ENCODE measurements around the gene TNFRSF8.

Gene TNFRSF8

GRCh38 chr1:12094180-12094579, 31.1 kb downstream of the TNFRSF8 start:
- Histone ChIP-seq H3K4me2 (ENCODE audit: low read depth, low read length, poor library complexity, severe bottlenecking) (no peak overlapping the region), H3K36me3 (ENCODE audit: low read length) (no peaks in the 10 kb centered on the region), H3K9me3 (ENCODE audit: insufficient read depth, low read length) (no peaks in the 10 kb centered on the region), H3K9me2 (replicated peaks; ENCODE audit: insufficient read depth, low read length) (no peaks in the 10 kb centered on the region), H3K27me3 (ENCODE audit: low read length) (no peaks in the 10 kb centered on the region), H3K4me3 (ENCODE audit: insufficient read depth, low read length, poor library complexity, severe bottlenecking) (no peak overlapping the region), H3K9ac (ENCODE audit: low read length) (no peak overlapping the region), H3K27ac (ENCODE audit: low read depth, low read length) (no peak overlapping the region), H3K79me2 (ENCODE audit: insufficient read depth, low read length) (no peaks in the 10 kb centered on the region), H3F3A (ENCODE audit: insufficient read depth) (no peaks in the 10 kb centered on the region), H2AFZ (ENCODE audit: low read depth, low read length, severe bottlenecking) (no peak overlapping the region), H4K20me1 (ENCODE audit: low read depth, low read length) (no peaks in the 10 kb centered on the region)
- TF ChIP-seq CTCF (IDR thresholded peaks at IDR 0.05; ENCODE audit: insufficient read depth, low read length, poor library complexity, severe bottlenecking) (no peak), EZH2phosphoT487 (conservative IDR thresholded peaks at IDR 0.05; ENCODE audit: low read length) (no peak)

- Histone ChIP-seq H3K36me3 (ENCODE audit: low read length) (no peaks in the 10 kb centered on the region), H2AFZ (ENCODE audit: low read depth, low read length, severe bottlenecking) (no peak overlapping the region), H3K27me3 (ENCODE audit: low read length) (no peaks in the 10 kb centered on the region), H3K9me2 (replicated peaks; ENCODE audit: insufficient read depth, low read length) (no peaks in the 10 kb centered on the region), H4K20me1 (ENCODE audit: low read depth, low read length) (no peaks in the 10 kb centered on the region), H3K4me2 (ENCODE audit: low read depth, low read length, poor library complexity, severe bottlenecking) (no peak overlapping the region), H3K27ac (ENCODE audit: low read depth, low read length) (no peak overlapping the region), H3F3A (ENCODE audit: insufficient read depth) (no peaks in the 10 kb centered on the region), H3K9ac (ENCODE audit: low read length) (no peak overlapping the region), H3K79me2 (ENCODE audit: insufficient read depth, low read length) (no peaks in the 10 kb centered on the region), H3K4me3 (ENCODE audit: insufficient read depth, low read length, poor library complexity, severe bottlenecking) (no peak overlapping the region), H3K9me3 (ENCODE audit: insufficient read depth, low read length) (no peaks in the 10 kb centered on the region)
- TF ChIP-seq EZH2phosphoT487 (conservative IDR thresholded peaks at IDR 0.05; ENCODE audit: low read length) (no peak), CTCF (IDR thresholded peaks at IDR 0.05; ENCODE audit: insufficient read depth, low read length, poor library complexity, severe bottlenecking) (no peak)
These were observed 32.6 kb downstream of the TNFRSF8 start for GRCh38 chr1:12095452-12096263.

- no peak overlapping the region for H3K9ac ChIP-seq (ENCODE audit: low read length)
- no peaks in the 10 kb centered on the region for H4K20me1 ChIP-seq (ENCODE audit: low read depth, low read length)
- no peaks in the 10 kb centered on the region for H3K79me2 ChIP-seq (ENCODE audit: insufficient read depth, low read length)
- no peaks in the 10 kb centered on the region for H3K9me2 ChIP-seq (replicated peaks; ENCODE audit: insufficient read depth, low read length)
- H3K36me3 ChIP-seq (ENCODE audit: low read length) = no peaks in the 10 kb centered on the region
- no peaks in the 10 kb centered on the region for H3K9me3 ChIP-seq (ENCODE audit: insufficient read depth, low read length)
- H3K27me3 ChIP-seq (ENCODE audit: low read length) = no peaks in the 10 kb centered on the region
- H3K4me2 ChIP-seq (ENCODE audit: low read depth, low read length, poor library complexity, severe bottlenecking) = no peak overlapping the region
- H2AFZ ChIP-seq (ENCODE audit: low read depth, low read length, severe bottlenecking) = no peak overlapping the region
- H3K27ac ChIP-seq (ENCODE audit: low read depth, low read length) = no peak overlapping the region
- H3F3A ChIP-seq (ENCODE audit: insufficient read depth) = no peaks in the 10 kb centered on the region
- TF ChIP-seq CTCF (IDR thresholded peaks at IDR 0.05; ENCODE audit: insufficient read depth, low read length, poor library complexity, severe bottlenecking) (no peak), EZH2phosphoT487 (conservative IDR thresholded peaks at IDR 0.05; ENCODE audit: low read length) (no peak)
- H3K4me3 ChIP-seq (ENCODE audit: insufficient read depth, low read length, poor library complexity, severe bottlenecking) = no peak overlapping the region
These were observed 33.5 kb downstream of the TNFRSF8 start for GRCh38 chr1:12096615-12097014.

Measured in SU-DHL-6 (cell line).